Panc1 (cell line): ENCODE data around the gene BAIAP2L2. TPM values are rescaled to one million over a fixed set of nuclear protein-coding genes. Genes with fewer than 3 reads are reported as not detected.

ENCODE experiments used
- ATAC-seq: fragments of 200-7000 bp; cut with Tn5 transposase; 2 replicates; pipeline ENCODE4 v1.9.1; 2020; ENCODE audit warnings: mild to moderate bottlenecking, moderate library complexity
- BruUV-seq: library from RNA; stranded (reverse); fragments of 400-500 nt; replicated peaks from 2 replicates; lab custom pipeline; 2021; lab: Mats Ljungman, UMichigan
- CTCF ChIA-PET: fragments of 300-600 bp; sonication (Branson Sonifier 250); formaldehyde crosslinking; loops from one replicate; lab custom pipeline; 2022; ENCODE audit warnings: antibody characterized with exemption; lab: Charles Lee
- POLR2A ChIA-PET: fragments of 300-600 bp; sonication (Branson Sonifier 250); formaldehyde crosslinking; loops from one replicate; lab custom pipeline; 2022; ENCODE audit warnings: antibody characterized with exemption; lab: Charles Lee
- DNase-seq: peaks from one replicate; pipeline ENCODE4 v3.0.0-alpha.2; 2010; ENCODE audit warnings: low read depth, low spot score
- H3K27ac ChIP-seq: 2 replicates; pipeline ENCODE4 v1.5.1; 2011; ENCODE audit warnings: mild to moderate bottlenecking, low read length, inconsistent platforms
- H3K27me3 ChIP-seq: fragments of 200-500 bp; sonication (Bioruptor generic); 2 replicates; pipeline ENCODE4 v1.6.0; 2014; ENCODE audit warnings: low read length, inconsistent platforms; ENCODE audit not compliant: control insufficient read depth, insufficient read depth
- H3K36me3 ChIP-seq: fragments of 200-500 bp; sonication (Bioruptor generic); 2 replicates; pipeline ENCODE4 v1.5.1; 2014; ENCODE audit warnings: inconsistent platforms, mild to moderate bottlenecking, low read length, moderate library complexity; ENCODE audit not compliant: control insufficient read depth, insufficient read depth
- H3K4me1 ChIP-seq: 2 replicates; pipeline ENCODE4 v1.5.1; 2011; ENCODE audit warnings: inconsistent platforms, mild to moderate bottlenecking, low read length, moderate library complexity; ENCODE audit not compliant: control insufficient read depth, insufficient read depth
- H3K4me3 ChIP-seq, 2 experiments: 2 replicates each; pipeline ENCODE4 v1.5.1; 2011 to 2012; ENCODE audit warnings: low read depth in 2 of 2, low read length in 2 of 2, mild to moderate bottlenecking in 2 of 2, inconsistent platforms in 1 of 2, moderate library complexity in 1 of 2
- H3K9me3 ChIP-seq: fragments of 200-500 bp; sonication (Bioruptor generic); 2 replicates; pipeline ENCODE4 v1.5.1; 2014; ENCODE audit warnings: low read depth, mild to moderate bottlenecking, inconsistent platforms, low read length, moderate library complexity; ENCODE audit not compliant: control insufficient read depth, insufficient read depth
- CTCF ChIP-seq: fragments of 450-650 bp; IDR thresholded peaks from 2 replicates; pipeline ENCODE4 v1.5.1; 2017; ENCODE audit warnings: mild to moderate bottlenecking
- POLR2AphosphoS5 ChIP-seq: IDR thresholded peaks from 2 replicates; pipeline ENCODE4 v1.6.1; 2012; ENCODE audit warnings: mild to moderate bottlenecking, low read depth, low read length, moderate library complexity
- REST ChIP-seq, 2 experiments: IDR thresholded peaks; 2 replicates each; pipeline ENCODE4 v1.6.1; 2011 to 2012; ENCODE audit warnings: low read depth in 2 of 2, control low read depth in 1 of 2, low read length in 1 of 2, mild to moderate bottlenecking in 1 of 2, moderate library complexity in 1 of 2; ENCODE audit not compliant: insufficient read depth in 1 of 2
- SIN3A ChIP-seq: IDR thresholded peaks from 2 replicates; pipeline ENCODE4 v1.6.1; 2012; ENCODE audit warnings: low read depth, mild to moderate bottlenecking, low read length, moderate library complexity, borderline replicate concordance; ENCODE audit not compliant: insufficient read depth
- TCF7L2 ChIP-seq: IDR thresholded peaks from 2 replicates; pipeline ENCODE4 v1.6.1; 2011; ENCODE audit warnings: mild to moderate bottlenecking, low read depth, low read length, inconsistent platforms
- in situ Hi-C: cut with HindIII; loops from 2 replicates; pipeline ENCODE4 v1.10.0; 2016; ENCODE audit warnings: low sequenced_read_pairs, low pct_unique_long_range_greater_than_20kb
- intact Hi-C: fragments of 100-400 bp; cut with micrococcal nuclease; formaldehyde crosslinking; loops from one replicate; pipeline ENCODE4 v1.10.0; 2022; ENCODE audit not compliant: unreplicated experiment
- total RNA-seq: library from RNA; stranded (reverse); gene quantifications from one replicate; pipeline ENCODE4 v1.2.1, GENCODE V29; 2021; ENCODE audit not compliant: unreplicated experiment

The BAIAP2L2 gene
- total RNA-seq, 1 experiment from 2014 or later: 0.18 TPM

DNA sequence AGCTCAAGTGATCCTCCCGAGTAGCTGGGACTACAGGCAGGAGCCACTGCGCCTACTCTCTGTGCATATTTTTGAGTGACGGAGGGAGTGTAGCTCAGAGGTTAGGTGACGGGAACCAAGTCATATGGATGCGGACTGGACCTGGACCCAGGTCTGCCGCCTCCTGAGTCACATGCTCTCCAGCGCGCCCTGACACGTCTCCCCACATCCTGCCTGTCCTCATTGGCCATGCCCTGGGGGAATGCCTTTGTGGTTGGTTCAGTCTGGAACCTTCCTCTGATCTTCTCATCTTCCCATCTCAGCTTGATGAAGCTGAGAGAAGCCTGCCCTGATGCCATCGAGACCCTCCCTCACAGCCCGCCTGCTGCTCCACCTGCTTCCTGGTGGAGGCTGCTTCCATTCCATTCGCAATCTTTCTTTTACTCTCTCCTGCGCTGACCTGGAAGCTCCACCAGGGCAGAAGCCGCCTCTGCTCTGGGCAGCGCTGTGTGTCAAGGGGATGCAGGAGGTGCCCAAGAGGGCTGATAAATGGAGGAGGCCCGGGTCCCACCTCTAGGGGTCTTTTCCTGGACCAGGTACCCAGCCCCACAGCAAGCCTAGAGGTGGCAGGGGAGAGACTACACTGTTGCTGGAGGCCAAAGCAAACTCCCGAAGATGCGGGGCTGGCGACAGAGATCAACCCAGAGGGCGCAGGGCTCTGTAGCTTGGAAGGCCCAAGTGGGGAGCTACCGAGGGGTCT lies 13.9 kb upstream of the BAIAP2L2 start:
- no peak for DNase-seq
- intact Hi-C loops: no loop called here
- no peak for ATAC-seq
- Histone ChIP-seq H3K4me3 (no peak overlapping the region), H3K27ac (no peak overlapping the region), H3K4me1 (no peaks in the 10 kb centered on the region), H3K36me3 (no peaks in the 10 kb centered on the region), H3K27me3 (no peaks in the 10 kb centered on the region), H3K9me3 (no peaks in the 10 kb centered on the region)
- ChIA-PET CTCF (no interaction called here), POLR2A (interaction anchor here (0.5 kb wide), 1 partner anchor 238 kb away, joined by 8 read pairs; no protein-coding TSS in a partner anchor)
- BruUV-seq: no TSS peak
- no peak for TF ChIP-seq SIN3A
- no peak for TF ChIP-seq CTCF
- no peak for TF ChIP-seq REST (IDR thresholded peaks at IDR 0.05; ENCODE audit: insufficient read depth in 1 of 2, low read depth in 2 of 2, low read length in 1 of 2)
- TF ChIP-seq POLR2AphosphoS5: no peak
- TF ChIP-seq TCF7L2: no peak
- in situ Hi-C loops: no loop called here

- DNase-seq: no peak
- H3K4me1 ChIP-seq: no peaks in the 10 kb centered on the region
- no peak overlapping the region for H3K27ac ChIP-seq
- H3K36me3 ChIP-seq: no peaks in the 10 kb centered on the region
- H3K27me3 ChIP-seq: no peaks in the 10 kb centered on the region
- in situ Hi-C loops: no loop called here
- CTCF ChIA-PET: no interaction called here
- H3K4me3 ChIP-seq: no peak overlapping the region
- TF ChIP-seq SIN3A: no peak
- ATAC-seq: no peak; the same call in 1 of the 2 replicates
- POLR2A ChIA-PET: no interaction called here
- intact Hi-C loops: no loop called here
- H3K9me3 ChIP-seq: no peaks in the 10 kb centered on the region
- no TSS peak for BruUV-seq
Measured at GRCh38 chr22:38122616-38123015, 12.1 kb upstream of the BAIAP2L2 start.

- Histone ChIP-seq H3K27ac (no peak overlapping the region), H3K4me1 (no peaks in the 10 kb centered on the region), H3K4me3 (no peak overlapping the region), H3K9me3 (no peaks in the 10 kb centered on the region), H3K36me3 (no peaks in the 10 kb centered on the region), H3K27me3 (no peaks in the 10 kb centered on the region)
- ChIA-PET POLR2A (no interaction called here), CTCF (interaction anchor here (0.6 kb wide), 1 partner anchor 16 kb away, joined by 6 read pairs; no protein-coding TSS in a partner anchor)
- no peak for TF ChIP-seq REST (IDR thresholded peaks at IDR 0.05; ENCODE audit: insufficient read depth in 1 of 2, low read depth in 2 of 2, low read length in 1 of 2)
- no peak for TF ChIP-seq TCF7L2
- no peak for TF ChIP-seq CTCF
- no peak for TF ChIP-seq POLR2AphosphoS5
- TF ChIP-seq SIN3A: no peak
- no TSS peak for BruUV-seq
- ATAC-seq: no peak
- intact Hi-C loops (no loop called here), in situ Hi-C loops (no loop called here)
- DNase-seq: no peak
Measured at GRCh38 chr22:38120359-38121110, 10.1 kb upstream of the BAIAP2L2 start.
